Kidney epithelial cell (primary cell): ENCODE data around the gene PKP1. TPM values are rescaled to one million over a fixed set of nuclear protein-coding genes. Genes with fewer than 3 reads are reported as not detected.

Experiments
- DNase-seq: peaks from one replicate; pipeline ENCODE4 v3.0.0-alpha.2; 2010; ENCODE audit warnings: low read depth
- H3K27me3 ChIP-seq: 2 replicates; pipeline ENCODE4 v1.6.0; 2011; ENCODE audit warnings: low read length; ENCODE audit not compliant: control insufficient read depth, insufficient read depth
- H3K36me3 ChIP-seq: 2 replicates; pipeline ENCODE4 v1.5.1; 2011; ENCODE audit warnings: low read length; ENCODE audit not compliant: control insufficient read depth, insufficient read depth
- H3K4me3 ChIP-seq: 2 replicates; pipeline ENCODE4 v1.5.1; 2011; ENCODE audit warnings: low read depth, mild to moderate bottlenecking, control low read depth, low read length
- CTCF ChIP-seq: IDR thresholded peaks from 2 replicates; pipeline ENCODE4 v1.5.1; 2011; ENCODE audit warnings: mild to moderate bottlenecking, moderate library complexity, low read length, control low read depth, inconsistent platforms; ENCODE audit not compliant: insufficient read depth, poor library complexity, severe bottlenecking
- total RNA-seq: library from RNA; depleted of rRNA; stranded (reverse); fragments of >200 nt; gene quantifications from 2 replicates; pipeline ENCODE4 v1.2.3, GENCODE V29; 2015

Gene PKP1
- total RNA-seq, 1 donor from 2014 or later = 8.7 TPM

GRCh38 chr1:201355471-201355870 lies 72.2 kb downstream of the PKP1 start:
- Histone ChIP-seq H3K36me3 (no peaks in the 10 kb centered on the region), H3K27me3 (peaks cover 10% of the 10 kb centered on the region), H3K4me3 (no peak overlapping the region)
- no peak for TF ChIP-seq CTCF
- DNase-seq = no peak

- DNase-seq = no peak
- no peak for TF ChIP-seq CTCF
- Histone ChIP-seq H3K36me3 (no peaks in the 10 kb centered on the region), H3K27me3 (peaks cover 10% of the 10 kb centered on the region), H3K4me3 (no peak overlapping the region)
Observed at GRCh38 chr1:201356236-201356635, 72.9 kb downstream of the PKP1 start.

GRCh38 chr1:201356701-201357100 lies 73.4 kb downstream of the PKP1 start:
- no peak overlapping the region for H3K4me3 ChIP-seq
- TF ChIP-seq CTCF = no peak
- DNase-seq = no peak
- no peaks in the 10 kb centered on the region for H3K36me3 ChIP-seq
- peaks cover 10% of the 10 kb centered on the region for H3K27me3 ChIP-seq

- Histone ChIP-seq H3K36me3 (no peaks in the 10 kb centered on the region), H3K4me3 (no peak overlapping the region), H3K27me3 (peaks cover 10% of the 10 kb centered on the region)
- no peak for DNase-seq
- no peak for TF ChIP-seq CTCF
Observed at GRCh38 chr1:201357211-201357610, 73.9 kb downstream of the PKP1 start.

- Histone ChIP-seq H3K36me3 (no peaks in the 10 kb centered on the region), H3K27me3 (peaks cover 9% of the 10 kb centered on the region), H3K4me3 (no peak overlapping the region)
- no peak for TF ChIP-seq CTCF
- no peak for DNase-seq
Observed at GRCh38 chr1:201357636-201358348, 74.5 kb downstream of the PKP1 start.

GRCh38 chr1:201358596-201358995 lies 75.3 kb downstream of the PKP1 start:
- no peak for DNase-seq
- Histone ChIP-seq H3K27me3 (peaks cover 5% of the 10 kb centered on the region), H3K36me3 (no peaks in the 10 kb centered on the region), H3K4me3 (no peak overlapping the region)
- TF ChIP-seq CTCF = no peak
